IPS DF 19.7 (cell line): ENCODE results near the gene CROCC2.

ENCODE experiments used
- DNase-seq: peaks from one replicate; pipeline ENCODE4 v3.0.0-alpha.2; 2013; ENCODE audit warnings: low read depth, low spot score

CROCC2 gene

GRCh38 chr2:240905176-240905781 is 857 bp upstream of the CROCC2 start:
- DNase-seq = no peak

DNA sequence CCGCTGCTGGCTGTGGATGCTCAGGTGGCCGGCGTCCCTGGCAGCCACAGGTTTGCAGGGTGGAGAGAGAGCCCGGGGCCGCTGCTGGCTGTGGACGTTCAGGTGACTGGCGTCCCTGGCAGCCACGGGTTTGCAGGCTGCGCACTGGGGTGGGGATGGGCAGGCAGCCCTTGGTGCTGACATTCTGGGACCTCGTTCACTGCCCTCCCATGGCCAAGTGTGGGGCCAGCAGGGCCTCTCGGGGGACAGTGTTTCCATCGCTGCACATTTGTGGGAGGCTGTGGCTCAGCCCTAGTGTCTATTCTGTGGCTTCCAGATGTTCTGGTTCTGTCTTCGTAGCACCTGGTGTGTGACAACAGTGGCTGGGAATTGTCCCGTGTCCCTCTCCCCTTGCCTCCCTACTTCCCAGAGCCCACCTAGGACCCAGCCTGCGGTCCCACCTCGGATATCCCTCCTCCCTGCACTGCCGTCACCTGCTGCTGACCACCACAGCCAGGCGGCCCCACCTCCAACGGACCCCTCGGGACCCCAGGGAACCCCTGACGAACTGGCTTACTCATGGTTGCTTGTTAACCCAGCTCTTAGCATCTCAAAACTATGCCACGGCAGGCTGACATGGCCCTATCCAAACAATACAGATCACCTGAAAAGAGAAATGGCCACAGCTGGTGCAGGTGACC is 915 bp downstream of the CROCC2 start:
- no peak for DNase-seq

DNA sequence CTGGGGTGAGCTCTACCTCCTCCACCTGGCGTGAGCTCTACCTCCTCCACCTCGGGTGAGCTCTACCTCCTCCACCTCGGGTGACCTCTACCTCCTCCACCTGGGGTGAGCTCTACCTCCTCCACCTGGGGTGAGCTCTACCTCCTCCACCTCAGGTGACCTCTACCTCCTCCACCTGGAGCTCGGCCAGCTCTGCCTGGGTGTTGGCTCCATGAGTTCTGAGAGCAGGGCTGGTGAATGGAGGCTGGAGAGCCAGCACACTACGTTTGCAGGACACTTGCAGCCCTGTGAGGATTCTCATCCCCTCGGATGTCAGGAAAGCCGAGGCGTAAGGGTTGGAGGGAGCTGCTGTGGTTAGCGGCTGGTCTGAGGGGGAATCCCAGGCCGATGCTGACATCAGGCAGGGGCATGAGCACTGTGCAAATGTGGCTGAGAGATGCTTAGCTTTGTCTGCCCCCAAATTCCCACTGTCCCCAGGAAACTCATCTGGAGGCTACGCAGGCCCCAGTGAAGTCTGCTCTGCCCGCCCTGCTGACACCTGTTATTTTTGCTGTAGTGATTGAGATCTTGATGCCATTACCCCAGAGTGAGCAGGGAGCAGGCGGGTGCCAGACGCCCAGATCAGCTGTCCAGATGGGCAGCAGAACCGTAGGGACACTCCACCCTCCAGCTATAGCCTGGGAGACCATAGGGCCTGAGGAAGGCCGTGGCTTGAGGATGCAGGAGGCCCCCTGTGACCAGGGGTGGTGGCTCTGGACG is 3.3 kb downstream of the CROCC2 start:
- DNase-seq = no peak

- DNase-seq = no peak
Observed at GRCh38 chr2:240911641-240912265, 5.6 kb downstream of the CROCC2 start.

GRCh38 chr2:240912878-240913809 is 7.0 kb downstream of the CROCC2 start:
- no peak for DNase-seq

GRCh38 chr2:240913810-240914644 is 7.9 kb downstream of the CROCC2 start:
- no peak for DNase-seq

DNA sequence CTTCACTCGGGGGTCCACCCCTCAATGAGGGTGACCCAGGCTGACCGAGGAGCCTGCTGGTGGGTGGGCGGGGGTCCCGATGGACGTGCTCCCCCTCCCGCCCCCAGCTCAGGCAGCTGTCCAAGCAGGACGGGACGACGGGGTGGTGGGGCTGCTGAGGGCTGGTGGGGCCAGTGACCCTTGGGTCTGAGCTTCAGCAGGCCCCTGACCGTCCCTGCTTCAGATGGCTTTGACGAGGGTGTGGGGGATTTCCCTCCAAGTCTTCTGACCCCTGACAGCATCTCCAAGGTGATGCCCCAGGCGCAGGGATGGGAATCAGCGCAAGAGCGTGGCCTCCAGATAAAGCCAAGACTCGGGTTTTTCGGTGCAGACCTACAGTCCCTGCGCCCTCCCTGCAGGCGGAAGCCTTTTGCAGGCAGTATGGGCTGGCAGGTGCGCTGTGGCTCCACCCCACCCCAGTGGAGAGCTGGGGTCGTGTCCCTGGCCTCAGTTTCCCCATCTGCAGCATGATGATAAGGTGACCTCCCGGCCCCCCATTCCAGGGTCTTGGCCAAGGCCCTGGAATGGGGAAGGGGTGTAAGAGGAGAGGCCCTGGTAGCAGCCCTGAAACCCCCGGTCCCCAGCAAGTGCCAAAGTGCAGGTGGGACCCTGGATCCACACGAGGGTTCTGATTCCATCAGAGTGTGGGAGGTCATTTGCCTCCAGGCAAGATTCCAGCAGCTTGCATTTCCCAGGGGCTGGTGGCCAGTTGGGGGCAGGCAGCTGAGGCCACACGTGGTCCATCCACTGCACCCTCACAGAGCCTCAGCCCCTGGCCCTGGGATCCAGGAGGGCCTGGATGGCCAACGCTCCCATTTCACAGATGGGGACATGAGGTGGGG is 8.7 kb downstream of the CROCC2 start:
- no peak for DNase-seq

- no peak for DNase-seq
Observed at GRCh38 chr2:240915526-240916341, 9.6 kb downstream of the CROCC2 start.

- no peak for DNase-seq
Observed at GRCh38 chr2:240916571-240917008, 10.5 kb downstream of the CROCC2 start.

DNA sequence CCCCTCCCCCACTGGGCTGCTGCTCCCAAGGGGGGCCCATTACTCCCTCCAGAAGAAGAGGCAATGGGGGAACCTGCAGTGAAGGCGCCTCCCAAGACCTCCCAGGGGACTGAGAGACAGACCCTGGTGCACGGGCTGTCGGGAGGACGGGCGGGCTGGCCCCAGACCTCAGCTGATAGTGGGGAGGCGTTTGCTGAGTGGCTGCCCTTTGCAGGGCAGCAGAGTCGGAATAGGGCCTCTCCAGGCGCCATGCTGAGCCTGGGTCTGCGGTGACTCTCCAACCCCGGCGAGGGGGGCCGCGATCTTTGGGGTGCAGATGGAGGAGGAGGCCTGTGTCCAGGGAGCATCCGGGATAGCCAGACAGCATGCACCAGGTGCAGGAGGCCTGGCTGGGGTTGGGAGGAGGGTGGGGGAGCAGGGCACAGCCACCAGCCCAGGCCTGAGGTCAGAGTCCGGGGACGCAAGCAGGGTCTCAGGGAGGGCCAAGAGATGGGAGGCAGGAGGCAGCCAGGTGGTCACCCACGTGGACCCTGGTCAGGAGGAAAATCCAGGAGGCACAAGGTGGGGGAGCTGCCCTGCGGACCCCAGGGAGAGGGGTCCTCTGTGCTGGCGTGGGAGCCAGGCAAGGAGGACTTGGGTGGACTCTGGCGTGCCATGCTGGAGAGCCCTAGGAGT is 11.0 kb downstream of the CROCC2 start:
- no peak for DNase-seq

GRCh38 chr2:240917684-240918257 is 11.6 kb downstream of the CROCC2 start:
- DNase-seq = no peak

DNA sequence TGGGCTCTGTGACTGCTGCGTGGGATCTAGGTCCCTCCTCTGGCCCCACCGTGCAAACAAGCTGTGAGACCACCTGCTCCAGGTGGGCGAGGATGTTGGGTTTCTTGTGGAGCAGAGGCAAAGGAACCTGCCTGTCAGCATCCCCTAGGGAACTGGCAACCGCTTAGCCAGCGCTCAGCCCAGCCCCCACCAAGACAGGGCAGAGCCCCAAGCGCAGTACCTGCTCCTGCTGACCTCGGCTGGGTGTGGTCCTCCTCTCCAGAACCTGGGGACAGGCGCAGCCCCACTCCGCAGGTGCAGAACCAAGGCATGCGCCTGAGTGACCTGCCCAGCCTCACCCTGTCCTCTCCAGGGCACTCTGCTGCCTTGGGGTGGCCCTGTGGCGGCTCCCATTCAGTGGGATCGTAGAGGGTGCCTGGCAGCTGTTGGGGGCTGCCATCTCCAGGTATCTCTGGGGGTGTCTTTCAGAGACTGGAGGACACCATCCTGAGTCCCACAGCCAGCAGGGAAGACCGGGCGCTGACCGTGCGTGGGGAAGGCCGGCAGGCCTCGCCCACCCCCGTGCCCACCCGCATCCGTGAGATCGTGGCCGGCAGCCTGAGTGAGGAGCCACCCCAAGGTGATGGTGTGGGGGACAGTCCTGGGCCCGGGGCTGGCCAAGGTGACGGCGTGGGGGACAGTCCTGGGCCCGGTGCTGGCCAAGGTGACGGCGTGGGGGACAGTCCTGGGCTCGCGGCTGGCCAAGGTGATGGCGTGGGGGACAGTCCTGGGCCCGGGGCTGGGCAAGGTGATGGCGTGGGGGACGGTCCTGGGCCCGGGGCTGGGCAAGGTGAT is 12.3 kb downstream of the CROCC2 start:
- DNase-seq = no peak

- no peak for DNase-seq
Observed at GRCh38 chr2:240919161-240919781, 13.1 kb downstream of the CROCC2 start.

- no peak for DNase-seq
Observed at GRCh38 chr2:240919786-240920782, 13.9 kb downstream of the CROCC2 start.

DNA sequence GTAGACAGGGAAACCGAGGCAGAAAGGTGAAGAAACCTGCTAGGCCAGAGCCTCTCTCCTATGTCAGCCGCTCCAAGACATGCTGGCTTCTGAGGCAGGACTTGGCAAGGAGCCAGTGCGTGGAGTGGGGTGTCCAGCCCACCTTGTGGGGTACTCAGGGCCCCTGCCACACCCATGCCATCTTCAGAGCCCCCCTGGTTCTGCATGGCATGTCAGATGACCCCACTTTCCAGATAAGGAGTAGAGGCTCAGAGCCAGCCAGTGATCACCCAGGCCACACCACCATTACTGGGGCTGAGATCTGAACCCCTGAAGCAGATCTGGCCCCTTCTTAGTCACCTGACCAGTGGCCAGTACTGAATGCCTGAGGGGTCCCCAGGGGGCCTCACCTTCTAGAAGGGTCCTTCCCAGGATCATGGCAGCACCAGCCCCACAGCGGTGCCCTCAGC is 14.7 kb downstream of the CROCC2 start:
- DNase-seq = no peak
